Islet of Langerhans (tissue), 1 donor: ENCODE data around the gene WDFY4.

Source experiments
- FAIRE-seq: peaks from one replicate; lab custom pipeline; 2011; peaks lifted over from hg19 to GRCh38; lab: Jason Lieb, UNC

WDFY4 gene

GRCh38 chr10:48655411-48656240 lies 29.0 kb upstream of the WDFY4 start:
- no peak for FAIRE-seq

DNA sequence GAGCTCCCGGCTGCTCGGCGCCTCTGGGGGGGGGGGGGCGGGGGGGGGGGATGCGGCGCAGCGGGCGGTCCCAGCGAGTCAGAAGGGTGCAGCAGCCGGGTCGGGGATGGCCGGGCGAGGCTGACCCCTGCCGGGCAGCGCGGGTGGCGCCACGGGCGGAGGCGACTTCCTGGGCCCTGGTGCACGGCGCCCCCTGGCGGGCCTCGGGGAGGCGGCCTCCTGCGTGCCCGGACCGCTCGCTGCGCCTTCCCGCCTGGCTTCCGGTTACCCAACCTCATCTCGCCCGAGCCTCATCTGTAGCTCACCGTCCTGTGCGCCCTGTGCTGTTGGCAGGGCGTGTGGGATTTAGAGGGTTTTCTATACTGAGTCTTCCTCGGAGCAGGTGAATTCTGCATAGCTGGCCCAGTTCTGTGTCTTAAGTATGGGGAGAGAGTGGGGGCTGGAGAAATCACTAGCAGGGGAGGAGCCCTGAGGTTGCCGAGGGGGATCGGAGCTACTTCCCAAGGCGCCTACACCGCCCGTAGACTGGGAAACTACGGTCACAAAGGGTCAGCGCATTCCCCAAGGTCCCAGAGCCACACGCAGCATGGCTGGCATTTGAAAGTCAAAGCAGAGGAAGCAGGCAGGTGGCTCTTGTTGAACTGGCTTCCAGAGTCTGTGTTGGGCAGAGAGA lies 28.3 kb upstream of the WDFY4 start:
- no peak for FAIRE-seq

DNA sequence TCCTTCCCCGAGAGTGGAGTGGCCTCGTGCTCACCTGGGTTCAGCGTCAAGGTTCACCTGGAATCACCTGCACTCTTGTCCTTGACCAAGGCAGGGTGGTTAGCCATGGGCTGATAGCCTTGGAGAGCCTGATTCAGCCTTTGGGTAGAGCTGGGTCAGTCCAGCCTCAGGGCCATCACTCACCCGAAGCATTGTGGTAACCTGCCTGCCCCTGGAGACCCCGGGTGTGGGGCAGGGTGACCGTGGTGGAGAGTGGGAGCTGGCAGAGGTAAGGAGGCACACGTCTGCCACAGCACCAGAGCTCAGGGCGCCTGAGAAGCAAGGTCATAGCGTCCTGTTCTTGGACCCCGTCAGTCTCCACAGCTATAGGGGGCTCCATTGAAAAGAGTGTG lies 27.8 kb upstream of the WDFY4 start:
- no peak for FAIRE-seq

DNA sequence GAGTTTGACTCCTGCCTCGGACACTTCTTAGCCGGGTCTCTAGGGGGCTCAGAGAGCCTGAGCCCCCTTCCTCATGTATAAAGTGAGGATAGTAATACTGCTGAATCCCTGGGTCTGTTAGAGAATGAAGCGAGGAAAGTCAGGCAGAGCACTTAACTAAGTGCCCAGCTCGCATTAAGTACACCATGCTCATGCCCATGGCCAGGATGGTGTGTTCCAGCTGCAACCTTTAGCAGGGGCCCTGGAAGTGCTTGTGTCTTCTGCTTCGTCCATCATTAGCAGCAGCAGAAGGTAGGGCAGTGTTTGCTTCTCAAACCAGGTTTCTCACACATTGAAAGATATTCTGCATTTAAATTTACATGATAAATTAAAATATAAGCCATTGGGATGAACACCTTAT lies 27.3 kb upstream of the WDFY4 start:
- no peak for FAIRE-seq

DNA sequence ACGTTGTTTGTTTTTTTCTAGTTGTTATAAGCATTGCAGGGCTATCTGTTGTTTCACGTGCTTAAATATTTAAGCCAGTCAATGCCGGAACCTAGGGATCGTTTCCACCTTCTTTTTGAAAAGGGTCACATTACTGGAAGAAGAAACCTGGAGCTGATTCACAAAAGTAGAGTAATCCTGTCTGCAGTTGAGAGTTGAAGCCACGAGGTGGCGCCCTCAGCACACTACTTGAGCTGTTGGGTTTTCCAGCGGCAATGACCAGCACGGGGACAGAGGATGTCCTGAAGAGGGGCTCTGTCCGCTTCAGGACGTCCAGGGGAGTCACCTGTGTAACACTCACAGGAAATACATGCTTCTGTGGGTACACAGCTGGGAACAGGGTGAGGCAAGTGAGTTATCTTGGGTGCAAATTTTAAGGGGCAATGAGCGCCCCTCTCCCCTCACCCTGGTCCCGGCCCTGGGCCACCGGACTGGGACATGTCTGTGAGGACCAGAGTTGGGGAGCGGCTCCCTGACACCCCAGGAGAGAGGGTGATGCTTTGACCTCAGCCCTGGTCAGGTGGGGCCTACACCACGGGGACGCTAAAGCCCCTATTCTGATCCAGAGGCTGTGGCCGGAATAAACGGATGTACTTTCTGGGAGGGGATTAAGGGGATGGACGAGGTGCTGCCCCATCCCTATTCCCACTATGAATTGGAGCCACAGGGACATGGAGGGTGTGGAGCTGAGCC lies 26.3 kb upstream of the WDFY4 start:
- no peak for FAIRE-seq

- no peak for FAIRE-seq
These were observed 25.8 kb upstream of the WDFY4 start for GRCh38 chr10:48658975-48659269.

DNA sequence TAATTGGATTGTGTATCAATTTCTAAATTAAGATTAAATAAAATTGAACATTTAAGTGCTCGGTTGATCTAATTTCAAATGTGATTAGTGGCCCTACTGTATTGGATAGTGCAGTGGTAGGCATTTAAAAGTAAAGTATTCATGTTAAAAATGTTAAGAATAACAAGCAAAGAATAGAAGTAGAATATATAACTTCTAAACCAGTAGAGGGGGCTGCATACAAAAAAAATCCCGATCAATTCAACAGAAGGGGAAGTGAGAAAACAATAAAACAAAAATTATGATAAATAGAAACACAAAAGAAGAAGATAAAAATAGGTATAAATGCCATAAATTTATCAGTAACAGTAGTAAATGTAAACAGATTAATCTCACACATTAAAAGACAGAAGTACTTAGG lies 24.9 kb upstream of the WDFY4 start:
- no peak for FAIRE-seq

- FAIRE-seq, result no peak
These were observed 23.2 kb upstream of the WDFY4 start for GRCh38 chr10:48661441-48661840.

DNA sequence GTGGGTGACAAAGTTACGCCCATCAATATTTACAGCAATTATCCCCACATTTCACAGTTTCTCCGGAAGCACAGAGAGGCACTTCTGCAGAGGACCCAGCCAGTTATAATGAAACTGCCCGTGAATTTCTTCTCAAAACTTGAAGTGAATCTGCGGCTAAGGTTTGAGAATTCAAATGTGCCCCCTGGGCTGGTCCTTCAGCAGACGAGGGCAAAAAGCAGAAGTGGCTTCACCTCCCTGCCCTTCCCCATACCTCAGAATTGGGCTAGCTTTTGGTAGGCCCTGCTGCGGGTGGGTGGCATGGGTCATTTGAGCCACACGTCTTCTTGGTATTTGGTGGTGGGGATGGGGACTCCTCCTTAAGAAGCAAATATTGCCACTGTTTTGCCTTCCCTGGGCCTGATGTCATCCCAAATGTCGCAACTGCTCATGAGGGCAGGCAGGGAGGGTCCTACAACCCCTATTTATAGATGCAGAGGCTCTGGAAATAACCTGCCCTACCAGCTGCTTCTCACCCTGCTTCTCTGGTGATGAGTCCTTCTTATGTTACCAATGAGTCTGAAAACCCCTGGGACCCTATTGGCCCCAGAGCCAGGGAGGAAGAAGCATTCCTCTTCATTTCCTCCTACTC lies 16.6 kb upstream of the WDFY4 start:
- no peak for FAIRE-seq

DNA sequence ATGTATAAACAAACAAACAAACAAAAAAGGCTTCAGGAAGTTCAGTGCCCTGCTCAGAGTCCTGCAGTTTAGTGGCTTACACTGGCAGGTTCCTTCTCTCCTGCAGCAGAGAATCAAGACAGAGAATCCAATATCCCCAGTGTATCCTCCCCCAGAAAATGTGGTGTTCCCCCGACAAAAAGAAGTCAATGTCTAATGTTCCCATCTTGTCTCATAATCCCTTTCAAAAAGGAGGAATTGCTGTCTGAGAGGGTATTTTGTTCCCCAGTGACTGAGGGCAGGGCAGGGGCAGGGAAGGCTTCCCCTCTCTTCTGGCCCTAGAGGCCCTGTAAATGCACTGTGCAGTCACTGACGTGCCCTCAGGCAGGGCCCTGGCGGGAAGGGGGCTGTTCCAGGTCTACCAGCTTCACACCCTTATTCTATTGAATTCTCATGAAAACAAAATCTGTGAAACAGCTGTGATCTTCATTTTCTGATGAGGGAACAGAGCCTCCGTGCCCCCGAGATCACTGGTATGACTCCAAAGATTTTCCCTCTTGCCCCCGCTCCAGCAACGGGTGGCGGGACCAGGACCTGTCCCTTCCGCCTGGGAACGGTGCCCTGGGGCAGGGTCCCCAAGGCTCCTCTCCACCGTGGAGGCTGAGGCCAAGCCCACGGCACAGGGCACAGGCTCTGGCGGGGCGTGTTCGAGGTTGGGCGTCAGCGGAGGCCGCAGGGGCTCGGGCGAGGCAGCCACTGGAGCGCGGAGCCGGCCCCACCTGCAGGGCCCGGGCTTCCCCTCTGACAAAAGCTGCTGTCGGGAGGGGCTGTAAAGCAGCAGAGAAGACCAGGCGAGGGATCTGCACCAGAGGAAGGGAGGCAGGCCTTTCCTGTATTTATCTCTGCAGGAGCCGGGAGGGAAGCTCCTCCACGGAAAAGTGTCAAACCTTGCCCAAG lies 13.4 kb upstream of the WDFY4 start:
- no peak for FAIRE-seq

DNA sequence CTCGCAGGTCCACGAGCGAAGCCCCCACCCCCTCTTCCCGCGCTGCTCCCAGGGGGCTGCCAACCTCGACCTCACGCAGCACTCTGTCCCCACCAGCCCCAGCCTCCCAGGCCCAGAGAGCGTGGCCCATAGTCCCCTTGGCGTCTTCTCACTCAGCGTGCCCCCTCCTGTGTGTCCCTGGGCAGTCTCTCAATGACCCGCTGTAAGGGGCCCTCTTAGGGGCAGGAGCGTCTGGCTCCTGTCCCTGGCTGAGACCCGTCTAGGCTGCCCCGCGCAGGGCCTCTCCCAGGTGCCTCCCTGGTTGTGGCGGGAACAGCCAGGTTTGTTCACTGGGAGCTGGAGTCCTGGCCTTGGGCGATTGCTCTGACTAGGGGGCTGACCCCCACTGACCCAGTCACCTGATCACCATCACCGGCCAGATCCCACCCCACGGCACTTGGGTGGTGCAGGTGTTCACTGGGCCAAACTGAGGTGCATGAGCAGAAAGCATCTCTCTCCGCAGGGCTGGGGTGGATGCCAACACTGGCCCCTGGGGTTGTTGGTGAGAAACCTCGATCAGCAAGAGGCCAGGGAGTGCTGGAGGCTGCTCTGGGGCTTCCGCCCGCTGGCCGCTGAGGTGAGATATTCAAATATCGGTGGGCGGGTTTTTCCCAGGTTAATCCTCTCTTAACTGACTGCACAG lies 12.6 kb upstream of the WDFY4 start:
- no peak for FAIRE-seq

DNA sequence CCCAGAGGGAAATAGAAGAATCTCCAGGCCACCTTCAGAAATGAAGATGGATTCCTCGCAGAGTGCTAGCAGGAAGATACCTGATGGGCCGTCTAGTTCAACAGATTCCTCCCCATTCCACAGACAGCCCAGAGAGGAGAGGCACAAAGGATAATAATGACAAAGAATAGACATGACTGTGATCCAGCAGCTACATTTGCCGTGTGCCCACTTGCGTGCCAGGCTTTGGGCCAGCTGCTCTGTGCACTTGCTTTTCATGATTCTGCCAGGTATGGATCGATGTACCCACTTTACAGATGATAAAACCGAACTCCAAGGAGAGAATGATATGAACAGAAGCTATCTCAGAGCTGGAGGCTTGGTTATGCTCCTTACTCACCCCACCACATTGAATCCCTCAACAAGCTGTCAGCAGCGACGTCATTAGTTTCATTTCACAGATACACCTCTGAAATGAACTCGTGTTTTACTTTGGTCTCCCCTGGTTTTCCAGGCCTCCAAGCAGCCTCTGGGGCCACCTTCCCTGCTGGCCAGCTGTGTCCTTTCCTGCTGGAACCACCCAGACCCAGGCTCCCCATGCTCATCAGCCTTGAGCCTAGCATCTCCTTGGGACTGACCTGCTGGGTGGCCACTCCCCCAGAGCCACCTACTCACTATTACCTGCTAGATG lies 11.9 kb upstream of the WDFY4 start:
- no peak for FAIRE-seq

- no peak for FAIRE-seq
These were observed 7.0 kb upstream of the WDFY4 start for GRCh38 chr10:48677625-48678024.

DNA sequence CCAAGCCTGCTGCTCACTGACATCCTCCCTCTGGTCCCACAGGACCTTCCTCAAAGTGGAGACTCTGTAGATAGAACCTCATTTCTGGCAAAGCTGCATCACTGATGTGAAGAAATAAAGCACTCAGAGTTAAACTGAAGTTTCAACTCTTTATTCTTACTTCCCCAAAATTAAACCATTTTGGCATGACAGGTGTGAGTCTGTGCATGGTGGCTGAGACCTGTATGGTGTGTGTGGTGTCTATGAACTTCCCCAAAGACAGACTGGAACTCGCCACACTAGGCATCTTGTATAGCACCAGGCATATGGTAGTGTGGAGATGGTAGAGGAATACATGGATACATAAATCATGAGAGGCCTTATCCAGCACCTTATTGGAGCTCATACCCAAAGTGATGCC lies 6.6 kb upstream of the WDFY4 start:
- FAIRE-seq, result no peak

DNA sequence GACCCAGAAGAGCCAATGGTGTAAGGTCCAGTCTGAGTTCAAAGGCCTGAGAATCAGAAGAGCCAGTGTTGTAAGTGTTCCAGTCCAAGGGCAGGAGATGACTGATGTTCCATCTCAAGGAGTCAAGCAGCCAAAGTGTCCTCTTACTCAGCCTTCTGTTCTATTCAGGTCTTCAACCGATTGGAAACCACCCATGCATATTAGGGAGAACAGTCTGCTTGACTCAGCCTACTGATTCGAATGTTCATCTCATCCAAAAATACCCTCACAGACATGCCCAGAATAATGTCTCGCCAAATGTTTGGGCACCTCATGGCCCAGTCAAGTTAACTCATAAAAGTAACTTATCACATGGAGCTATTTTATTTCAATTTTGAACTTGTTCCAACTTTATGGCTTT lies 2.9 kb upstream of the WDFY4 start:
- FAIRE-seq, result no peak

DNA sequence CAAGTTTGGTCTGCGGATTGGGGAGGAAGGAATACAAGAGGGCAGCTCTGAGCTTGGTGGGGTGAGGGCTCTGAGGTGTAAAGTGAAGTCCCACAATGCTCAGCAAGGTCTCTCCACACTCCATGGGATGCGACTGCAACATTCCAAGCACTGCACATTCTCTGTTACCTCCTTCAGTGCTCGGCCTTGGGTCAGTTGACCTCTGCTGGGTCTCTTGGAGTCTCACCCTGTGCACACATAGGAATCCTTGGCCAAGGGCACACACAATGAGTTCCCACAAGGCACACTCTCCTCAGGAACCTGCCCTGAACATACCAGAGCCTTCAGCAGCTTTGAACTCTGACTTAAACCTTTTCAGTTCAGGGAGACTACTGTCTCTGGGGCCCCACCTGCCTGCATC lies 2.4 kb upstream of the WDFY4 start:
- FAIRE-seq, result no peak

- FAIRE-seq, result no peak
These were observed 1.2 kb upstream of the WDFY4 start for GRCh38 chr10:48683424-48683823.

DNA sequence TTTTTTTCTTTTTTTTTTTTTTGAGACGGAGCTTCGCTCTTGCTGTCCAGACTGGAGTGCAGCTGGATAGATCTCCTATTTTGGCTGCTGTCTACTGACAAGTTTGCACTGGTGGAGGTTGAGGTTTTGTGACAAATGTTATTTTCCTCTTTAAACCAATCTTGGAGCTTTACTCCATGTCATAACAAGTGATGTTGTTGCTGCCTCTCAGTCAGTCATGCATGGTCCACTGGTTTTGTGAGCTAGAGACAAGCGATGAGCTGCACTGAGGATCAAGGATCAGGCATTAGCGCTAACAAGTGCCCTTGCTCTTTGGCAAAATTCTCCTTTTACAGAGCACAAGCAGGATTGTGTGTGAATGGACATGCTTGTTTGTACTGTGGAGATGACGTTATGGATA lies 805 bp upstream of the WDFY4 start:
- FAIRE-seq, result no peak

DNA sequence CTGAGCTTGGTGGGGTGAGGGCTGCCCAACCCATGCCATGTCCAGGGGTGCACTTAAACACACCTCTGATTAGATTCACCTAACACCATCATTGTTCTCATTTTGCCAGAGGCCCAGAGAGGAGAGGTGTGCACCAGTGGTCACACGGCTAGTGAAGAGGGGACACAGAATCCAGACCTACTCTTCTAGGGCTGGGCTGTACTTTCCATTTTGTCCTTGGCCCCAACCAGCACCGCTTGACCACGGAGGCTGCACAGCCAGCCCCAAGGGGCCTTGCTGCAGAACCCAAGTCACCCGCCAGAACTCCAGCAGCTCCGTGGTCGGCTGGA lies 246 bp upstream of the WDFY4 start:
- no peak for FAIRE-seq

DNA sequence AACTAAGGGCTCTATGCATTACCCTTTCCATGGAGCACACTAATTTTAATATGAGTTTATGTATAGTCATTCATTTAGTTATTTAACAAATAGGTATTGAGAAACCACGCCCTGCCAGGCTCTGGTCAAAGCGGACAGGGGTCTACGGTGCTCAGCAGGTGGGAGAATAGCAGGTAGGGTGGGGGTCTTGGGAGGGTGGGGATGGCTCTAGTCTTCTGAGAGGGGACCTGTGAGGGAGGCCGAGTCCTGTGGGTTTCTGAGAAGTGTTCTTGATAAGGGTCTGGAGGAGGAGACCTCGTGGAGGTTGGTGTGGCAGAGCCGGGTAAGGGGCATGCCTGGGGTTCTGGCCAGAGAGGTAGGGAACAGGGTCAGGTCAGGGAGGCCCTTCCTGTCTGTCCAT lies 1.1 kb downstream of the WDFY4 start:
- FAIRE-seq, result no peak
